HG03066 (cell line): ENCODE measurements around the gene GJA3.
A peak's percentile ranks its signal among the peaks of the same experiment; 100 is the strongest.

Experiments used
- ATAC-seq: cut with Tn5 transposase; IDR thresholded peaks from one replicate; pipeline ENCODE4 v1.9.1; 2021; ENCODE audit warnings: low read depth; ENCODE audit not compliant: unreplicated experiment

The GJA3 gene

DNA sequence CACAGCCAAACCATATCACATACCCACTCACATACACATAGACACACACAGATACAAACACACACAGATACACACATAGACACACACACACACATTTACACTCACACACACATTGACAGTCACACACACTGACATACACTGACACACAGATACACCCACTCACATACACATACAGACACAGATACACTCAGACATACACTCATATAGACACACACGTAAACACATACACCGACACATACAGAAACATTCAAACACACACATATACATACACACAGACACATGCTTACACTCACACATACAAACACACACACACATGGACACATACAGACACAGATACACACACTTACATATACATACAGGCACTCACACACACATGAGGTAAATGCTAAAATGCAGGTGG, 30.2 kb downstream of the GJA3 start:
- ATAC-seq: no peak

DNA sequence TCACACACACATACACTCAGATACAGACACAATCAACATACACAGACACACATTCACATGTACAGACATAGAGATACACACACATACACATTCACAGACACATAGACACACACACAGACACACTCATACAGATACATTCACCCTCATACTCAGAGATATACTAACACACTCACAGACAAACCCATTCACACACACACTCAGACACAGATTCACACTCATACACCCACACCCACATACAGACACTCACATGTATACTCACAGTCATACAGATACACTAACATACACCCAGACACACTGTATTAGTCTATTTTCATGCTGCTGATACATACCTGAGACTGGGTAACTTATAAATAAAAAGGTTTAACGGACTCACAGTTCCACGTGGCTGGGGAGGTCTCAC, 30.8 kb downstream of the GJA3 start:
- ATAC-seq: no peak

DNA sequence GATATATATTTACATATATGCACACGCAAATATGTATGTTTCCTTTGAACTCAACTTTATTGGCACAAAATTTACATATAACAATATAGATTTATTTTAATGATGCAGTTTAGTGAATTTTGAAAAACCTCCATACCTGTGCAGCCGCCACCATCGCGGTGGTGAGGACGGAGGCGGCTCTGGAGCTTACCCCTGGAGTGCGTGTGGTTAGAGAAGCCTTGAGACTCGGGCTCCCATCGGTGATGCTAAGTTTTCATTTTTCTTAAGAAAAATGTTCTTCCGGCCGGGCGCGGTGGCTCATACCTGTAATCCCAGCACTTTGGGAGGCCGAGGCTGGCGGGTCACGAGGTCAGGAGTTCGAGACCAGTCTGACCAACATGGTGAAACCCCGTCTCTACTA, 31.8 kb downstream of the GJA3 start:
- no peak for ATAC-seq

DNA sequence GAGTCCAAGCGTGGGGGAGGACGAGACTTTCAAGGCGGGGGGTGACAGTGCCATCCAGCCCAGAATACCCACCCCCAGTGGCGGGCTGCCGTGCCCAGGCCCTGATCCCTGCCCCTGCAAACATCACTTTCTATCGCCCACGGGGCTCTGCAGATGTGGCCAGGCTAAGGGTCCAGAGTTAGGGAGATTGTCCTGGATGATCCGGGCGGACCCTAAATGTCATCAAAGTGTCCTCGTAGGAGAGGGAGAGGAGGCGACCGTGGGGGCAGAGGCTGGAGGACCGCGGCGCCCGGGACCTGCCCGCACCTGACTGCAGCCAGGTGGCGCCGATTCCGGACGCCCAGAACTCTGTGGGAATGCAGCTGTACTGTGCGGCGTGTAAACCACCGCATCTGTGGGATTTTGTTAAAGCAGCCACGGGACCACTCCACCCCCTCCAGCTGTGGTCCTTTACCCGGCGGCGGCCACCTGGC, 32.4 kb downstream of the GJA3 start:
- ATAC-seq: no peak

DNA sequence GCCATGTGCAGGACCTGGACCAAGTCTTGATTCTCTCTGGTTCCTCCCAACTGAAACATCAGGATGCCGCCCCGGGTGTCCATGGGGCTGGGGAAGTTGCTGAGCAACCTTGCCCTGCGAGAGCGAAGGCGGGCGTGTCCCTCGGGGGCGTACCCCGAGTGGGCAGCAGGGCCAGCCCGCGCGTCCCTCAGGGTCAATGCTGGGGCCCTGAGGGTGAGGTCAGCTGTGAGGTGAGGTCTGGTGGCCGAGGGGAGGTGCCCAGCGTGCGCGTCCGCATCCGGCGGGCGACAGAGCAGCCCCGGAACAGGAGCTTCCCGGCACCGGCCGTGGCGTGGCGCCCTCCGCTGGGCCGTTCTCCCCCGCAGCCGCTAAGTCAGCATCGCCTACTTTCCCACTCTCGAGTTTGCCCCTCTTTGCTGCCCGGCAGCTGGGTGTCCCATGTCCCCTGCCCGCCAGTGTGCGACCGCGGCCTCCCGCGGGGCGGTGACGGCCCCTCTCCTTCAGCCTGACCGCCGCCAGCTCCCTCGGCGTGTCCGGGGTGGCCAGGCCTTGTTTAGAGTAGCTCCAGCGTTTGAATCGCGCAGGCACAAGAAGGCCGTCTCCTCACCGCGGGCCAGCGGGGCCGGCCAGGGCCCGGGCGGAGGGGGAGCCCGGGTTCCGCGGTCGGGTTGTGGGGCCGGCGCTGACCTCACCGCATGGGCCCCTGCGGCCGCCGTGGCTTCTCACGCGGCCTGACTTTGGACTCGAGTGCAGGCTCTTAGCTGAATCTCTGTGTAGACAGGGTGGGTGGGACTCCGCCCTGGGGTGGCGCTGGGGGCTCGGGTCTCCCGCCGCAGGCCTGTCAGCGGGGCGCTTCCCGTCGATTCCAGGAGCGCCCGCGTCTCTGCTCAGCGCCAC, 33.0 kb downstream of the GJA3 start:
- peak; percentile 63 for ATAC-seq

DNA sequence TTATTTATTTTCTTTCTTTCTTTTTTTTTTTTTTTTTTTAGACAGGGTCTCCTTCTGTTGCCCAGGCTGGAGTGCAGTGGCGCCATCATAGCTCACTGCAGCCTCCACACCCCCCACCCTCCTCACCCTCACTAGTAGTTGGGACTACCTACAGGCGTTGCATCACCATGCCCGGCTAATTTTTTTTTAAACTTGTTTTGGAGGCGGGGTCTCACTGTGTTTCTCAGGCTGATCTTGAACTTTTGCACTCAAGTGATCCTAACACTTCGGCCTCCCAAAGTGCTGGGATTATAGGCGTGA, 33.6 kb downstream of the GJA3 start:
- ATAC-seq: peak; percentile 14

DNA sequence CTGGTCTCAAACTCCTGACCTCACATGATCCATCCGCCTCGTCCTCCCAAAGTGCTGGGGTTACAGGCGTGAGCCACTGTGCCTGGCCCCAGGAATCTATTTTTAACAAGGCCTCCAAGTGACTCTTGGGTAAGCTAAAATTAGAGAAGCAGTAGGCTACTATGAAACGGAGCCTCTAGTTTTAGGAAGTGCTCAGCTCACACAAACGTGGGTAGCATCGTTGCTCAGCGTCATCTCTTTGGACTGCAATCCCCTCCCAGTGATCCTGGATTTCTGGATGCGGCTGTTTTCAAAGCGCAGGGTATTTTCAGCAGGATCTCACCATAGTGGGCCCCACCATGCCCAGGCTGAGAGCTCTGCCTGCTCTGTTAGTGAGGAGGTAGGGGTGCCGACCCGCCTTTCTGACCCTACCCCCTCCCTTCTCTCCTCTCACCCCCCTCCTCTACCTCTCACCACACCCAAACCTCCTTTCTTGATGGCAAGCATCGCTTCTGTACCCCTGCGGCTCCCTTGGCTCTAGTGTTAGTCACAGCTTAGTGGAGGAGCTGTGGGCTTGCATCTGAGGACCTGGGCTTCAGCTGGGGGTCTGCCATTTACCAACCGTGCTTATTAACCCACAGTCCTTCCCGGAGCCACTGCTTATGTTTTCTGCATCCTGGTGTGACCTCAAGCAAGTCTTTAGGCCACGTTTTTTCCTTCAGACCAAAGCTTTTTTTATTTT, 34.2 kb downstream of the GJA3 start:
- ATAC-seq: no peak

DNA sequence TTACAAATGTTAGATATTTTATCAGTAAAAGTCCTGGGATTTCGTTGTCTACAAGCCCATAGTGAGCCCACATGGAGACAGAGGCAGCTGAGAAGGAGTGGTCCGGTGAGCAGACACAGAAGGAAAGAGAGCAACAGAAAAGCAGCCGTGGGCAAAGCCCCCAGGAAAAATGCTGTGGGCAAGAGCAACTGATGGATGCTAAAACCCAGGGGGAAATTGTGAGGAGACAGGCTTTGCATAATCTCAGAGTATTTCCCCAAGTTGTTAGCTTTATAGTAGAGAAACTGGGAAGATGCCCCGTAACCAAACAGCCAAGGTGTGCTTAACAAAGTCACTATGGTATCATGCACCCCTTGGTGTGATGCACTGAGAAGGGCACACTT, 35.1 kb downstream of the GJA3 start:
- no peak for ATAC-seq

DNA sequence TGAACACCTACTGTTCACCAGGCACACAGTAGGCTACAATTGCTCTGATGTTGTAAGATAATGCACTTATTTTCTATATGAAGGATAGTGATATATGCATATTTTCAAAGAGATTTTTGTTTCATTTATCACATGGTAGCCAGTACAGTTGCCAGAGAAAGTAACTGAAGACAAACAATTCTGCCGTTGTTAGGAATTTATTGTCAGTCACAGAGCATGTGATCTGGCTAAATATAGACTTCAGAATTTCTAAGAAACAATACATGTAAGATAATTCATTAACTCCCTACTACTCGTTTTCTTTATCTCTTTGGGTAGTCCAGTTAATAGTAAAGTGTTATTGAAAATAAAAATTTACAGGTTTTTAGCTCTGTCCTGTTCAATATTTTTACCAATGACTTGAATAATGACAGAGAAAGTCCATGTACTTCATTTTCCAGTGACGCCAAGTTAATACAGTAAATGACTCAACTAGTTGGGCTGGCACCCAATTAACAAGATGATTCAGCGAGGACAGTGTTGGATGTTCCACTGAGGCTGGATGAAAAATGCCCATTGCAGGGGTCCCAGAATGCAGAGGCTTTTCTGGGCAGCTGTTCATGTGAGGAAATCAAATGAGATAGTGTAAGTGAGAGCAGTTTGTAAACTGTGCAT, 35.6 kb downstream of the GJA3 start:
- no peak for ATAC-seq

DNA sequence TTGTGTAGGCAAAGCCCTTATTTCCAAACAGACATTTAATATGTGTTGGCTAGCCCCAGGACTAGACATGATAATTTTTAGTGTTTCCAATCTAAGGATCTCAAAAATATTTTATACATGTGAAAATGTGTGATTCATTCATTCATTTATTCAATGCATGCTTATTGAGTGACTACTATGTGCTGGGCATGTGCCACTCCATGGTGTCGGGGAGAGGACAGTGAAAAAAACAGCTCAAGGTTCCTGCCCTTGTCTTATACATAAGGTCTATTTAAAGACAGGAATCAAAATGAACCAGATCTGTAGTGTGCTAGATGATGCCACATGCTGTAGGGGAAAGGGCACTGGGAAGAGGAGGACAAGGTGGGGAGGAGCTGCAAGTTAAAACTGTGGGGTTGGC, 36.5 kb downstream of the GJA3 start:
- ATAC-seq: no peak

DNA sequence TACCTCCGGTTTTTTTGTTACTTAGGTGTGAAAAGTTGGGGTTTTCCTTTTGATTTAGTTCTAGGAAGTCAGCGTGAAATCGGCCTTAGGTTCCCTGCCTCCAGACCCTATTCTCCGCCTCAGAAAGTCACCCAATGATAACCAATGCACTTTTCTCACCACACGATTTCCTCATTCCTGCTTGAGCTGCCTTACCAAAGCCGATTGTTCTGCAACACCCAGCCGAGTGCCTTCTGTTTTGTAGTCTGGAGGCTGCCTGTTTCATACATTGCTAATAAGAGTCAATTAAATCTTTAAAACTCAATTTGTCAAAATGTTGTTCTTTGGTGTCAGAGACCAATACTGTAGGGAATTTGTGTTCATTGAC, 39.7 kb downstream of the GJA3 start:
- ATAC-seq: no peak

DNA sequence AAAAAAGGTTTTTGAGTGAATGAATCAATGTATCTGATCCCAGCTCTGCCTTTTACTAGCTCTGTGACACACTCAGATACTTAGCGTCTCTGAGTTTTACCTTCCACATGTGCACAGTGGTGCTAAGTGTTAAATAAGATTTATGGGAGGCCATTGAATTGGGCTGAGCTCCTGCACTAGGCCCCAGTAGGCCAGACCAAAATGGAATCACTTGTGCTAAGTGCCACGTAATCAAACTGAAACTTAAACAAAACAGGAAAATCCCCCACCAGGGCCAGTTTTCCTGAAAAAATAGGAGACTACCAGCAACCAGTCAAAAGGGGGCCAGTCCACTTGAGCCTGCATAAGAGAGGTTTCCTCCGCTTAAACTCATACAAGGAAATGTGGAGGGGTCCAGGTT, 40.9 kb downstream of the GJA3 start:
- ATAC-seq: no peak

DNA sequence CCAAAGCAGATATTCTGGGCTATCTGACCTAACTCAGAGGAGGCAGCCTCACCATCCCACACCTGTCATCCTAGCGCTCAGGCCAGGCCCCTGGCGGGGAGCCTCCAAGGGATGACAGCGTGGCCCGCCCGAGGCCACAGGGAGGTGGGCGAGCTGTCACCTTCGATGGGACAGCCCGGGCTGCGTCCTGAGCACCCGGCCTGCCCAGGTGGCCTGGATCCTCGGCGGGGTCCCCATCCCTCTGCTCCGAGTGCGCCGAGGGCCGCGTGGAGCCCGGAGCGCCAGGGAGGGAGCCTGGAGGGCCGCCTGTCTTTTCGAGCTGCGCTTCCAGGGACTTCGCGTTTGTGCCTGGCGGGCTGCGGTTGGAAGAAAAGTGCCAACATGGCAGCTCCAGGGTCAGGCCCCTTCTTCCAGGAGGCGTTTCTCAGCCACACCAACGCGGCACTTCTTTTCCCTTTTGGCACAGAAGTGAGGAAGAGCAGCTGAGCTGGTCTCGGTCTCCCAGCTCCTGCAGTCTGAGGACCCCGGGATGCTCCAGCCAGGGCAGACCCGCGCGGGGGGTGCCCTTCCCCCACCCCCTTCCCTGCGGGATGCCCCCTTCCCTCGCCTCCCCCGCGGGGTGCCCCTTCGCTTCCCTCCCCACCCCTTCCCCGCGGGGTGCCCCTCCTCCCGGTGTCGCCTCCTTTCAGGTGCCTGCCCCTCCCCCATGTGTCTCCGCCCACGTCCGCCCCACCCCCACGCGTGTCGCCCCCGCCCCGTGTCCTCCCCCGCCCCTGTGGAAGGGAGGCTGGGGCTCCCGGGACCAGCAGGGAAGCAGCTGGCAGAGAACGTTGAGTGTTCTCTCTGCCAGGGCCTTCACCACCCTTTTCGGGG, 42.3 kb downstream of the GJA3 start:
- ATAC-seq: peak; percentile 50

DNA sequence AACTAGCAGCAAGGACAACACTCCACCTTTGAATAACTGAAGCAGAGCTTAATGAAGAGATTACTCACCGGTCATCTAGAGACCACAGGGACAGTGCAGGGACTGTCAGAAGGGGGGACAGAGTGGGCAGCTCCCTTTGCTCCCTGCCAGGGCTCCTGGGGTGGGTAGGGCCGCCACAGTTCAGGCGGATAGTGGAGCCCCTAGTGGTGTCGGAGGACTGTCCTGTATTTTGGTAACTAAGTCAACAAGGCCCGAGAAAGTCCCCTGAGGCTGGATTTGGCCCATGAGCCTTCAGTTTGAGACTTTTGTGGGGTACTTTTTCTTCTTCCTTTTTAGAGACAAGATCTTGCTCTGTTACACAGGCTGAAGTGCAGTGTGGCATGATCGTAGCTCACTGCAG, 44.6 kb downstream of the GJA3 start:
- ATAC-seq: no peak

DNA sequence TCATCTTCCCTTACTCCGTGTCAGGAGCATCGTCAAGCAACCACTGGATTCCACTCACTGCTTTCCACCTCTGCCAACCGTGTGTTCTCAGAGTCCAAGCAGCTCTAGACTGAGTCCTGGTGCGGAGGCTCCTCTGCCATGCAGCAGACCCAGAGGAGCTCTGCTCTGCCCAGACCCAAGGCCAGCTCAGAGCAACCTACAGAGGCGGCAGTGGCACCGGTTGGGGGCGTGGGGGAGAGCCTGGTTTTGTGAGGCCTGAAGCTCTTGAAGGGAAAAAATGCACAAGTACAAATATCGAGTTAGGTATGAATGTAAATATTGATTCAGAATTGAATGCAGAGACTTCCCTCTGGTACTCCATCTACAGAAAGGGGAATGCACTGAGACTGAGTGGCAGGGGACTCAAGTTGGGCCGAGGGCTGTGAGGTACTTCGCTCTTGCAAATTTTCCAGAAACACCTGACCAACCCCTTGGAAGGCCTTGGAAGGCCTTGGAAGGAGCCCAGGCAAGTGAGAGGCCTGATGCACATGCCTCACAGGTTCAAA, 46.7 kb downstream of the GJA3 start:
- no peak for ATAC-seq

DNA sequence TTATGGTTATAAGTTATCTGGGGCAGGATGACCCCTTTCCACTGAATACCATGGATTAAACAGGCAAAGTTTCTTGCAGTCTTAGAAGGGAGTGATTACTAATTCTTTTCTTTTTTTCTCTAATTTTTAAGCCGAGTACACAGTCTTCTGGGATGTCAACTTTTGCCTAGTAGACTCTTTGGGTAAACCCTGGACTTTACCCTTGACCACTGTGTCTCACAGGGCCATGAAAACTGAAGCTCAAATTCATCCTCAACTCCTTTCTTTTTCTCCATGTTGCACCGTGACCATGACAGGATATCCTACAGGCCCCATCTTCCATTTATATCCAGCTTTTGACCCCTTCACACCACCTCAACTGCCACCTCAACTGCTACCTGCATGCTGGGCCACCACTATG, 51.8 kb downstream of the GJA3 start:
- ATAC-seq: no peak

DNA sequence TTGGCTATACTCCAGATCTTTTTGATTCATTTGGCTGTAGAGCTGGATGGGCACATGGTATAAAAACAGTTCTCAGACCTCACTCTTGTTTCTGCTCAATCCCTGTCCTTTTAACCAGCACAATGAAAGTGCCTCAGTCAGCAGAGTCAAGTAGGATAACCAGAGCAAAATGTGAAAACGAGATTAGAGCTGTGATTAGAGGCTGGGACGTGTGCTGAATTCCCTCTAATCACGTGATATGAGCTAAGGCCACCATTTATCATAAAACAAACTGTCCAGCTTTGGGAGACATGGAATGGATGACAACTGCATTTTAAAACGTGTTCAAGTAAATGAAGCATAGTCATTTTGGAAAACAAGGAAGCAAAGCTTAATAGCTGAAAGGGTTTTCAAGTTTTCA, 54.1 kb downstream of the GJA3 start:
- no peak for ATAC-seq

DNA sequence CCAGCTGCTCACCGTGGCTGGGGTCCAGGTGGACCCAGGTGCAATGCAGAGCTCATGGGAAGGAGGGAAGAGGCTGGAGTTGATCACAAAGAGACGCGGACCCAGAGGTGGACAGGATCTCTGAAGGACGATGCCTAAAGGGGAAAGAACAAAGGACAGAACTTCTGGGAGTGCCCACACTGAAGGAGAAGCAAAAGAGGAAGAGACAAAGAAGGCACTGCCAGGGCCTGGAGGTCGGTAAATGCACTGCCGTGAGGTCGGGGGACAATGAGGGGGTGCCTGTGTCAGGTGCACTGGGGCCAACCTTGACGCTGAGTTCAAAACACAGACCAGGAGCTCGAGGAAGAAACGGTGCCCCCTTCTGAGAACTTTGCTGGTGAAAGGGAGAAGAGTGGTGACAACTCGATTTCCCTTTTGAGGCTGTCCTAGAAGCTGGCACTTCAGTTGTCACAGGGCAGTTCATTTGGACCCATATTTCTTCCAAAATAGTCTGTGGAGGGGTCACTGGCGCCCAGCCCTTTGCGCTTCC, 55.6 kb downstream of the GJA3 start:
- ATAC-seq: no peak

DNA sequence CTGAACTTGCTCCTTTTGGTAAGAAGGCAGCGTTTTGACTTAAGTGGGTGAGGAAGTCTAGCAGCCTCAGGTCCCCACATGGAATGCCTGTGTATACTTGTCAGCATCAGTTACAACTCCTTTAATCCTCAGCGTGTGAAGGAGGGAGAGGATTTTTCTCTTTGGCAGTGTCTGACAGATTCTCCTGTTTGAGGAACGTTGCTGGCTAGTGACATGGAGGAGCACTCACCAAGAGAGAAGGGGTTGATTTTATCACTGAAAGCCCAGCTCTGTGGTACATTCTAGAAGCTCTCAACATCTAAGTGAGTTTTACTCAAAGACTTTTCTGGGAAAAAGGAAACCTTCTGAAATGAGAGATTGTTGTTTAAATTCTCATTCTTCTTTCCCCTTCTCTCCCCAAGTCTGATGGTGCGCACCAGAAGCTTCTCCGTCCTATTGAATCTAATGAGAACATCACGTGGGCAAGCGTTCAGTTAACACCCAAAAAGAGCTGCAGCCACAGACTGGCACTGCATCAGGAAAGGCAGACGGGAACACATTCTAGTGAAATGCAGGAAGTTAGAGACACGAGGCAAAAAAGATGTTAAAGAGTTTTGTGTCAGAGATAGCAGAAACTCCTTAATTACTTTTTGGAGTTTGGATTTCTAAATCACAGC, 58.2 kb downstream of the GJA3 start:
- no peak for ATAC-seq
